OCI-LY1 (cell line): ENCODE data around the gene PXYLP1.

Experiments used
- CTCF ChIP-seq: fragments of 200-600 bp; sonication (generic), shearing (Covaris generic); IDR thresholded peaks from 2 replicates; pipeline ENCODE4 v1.5.1; 2017; ENCODE audit warnings: mild to moderate bottlenecking, antibody characterized with exemption, low read length, moderate library complexity, mixed read lengths
- EZH2 ChIP-seq: fragments of 200-600 bp; sonication (generic), shearing (Covaris generic); IDR thresholded peaks from 2 replicates; pipeline ENCODE4 v1.8.0; 2017; ENCODE audit warnings: borderline replicate concordance, mixed run types, mild to moderate bottlenecking, antibody characterized with exemption, low read length, moderate library complexity, mixed read lengths

- TF ChIP-seq CTCF (no peak), EZH2 (no peak)
Observed at GRCh38 chr3:141291559-141292355, 60.1 kb downstream of the PXYLP1 start.
